ENCODE data around the gene PTPN1.

- no peak for TF ChIP-seq CTCF (IDR thresholded peaks at IDR 0.05; ENCODE audit: low read depth, low read length, poor library complexity, severe bottlenecking)
- no peak for TF ChIP-seq EZH2phosphoT487 (IDR thresholded peaks at IDR 0.05; ENCODE audit: borderline replicate concordance, low read length)
Measured at GRCh38 chr20:50595433-50595895, 85.3 kb downstream of the PTPN1 start.

Data from DOHH2 (cell line).